HG03432 (cell line): Measurements from ENCODE around the gene AGPAT4.
"Not testable (repeated sequence)": the region's sequence is repeated elsewhere in the genome, so short reads cannot be mapped to it uniquely, and the experiment has no call there.

ENCODE experiments used
- ATAC-seq: cut with Tn5 transposase; IDR thresholded peaks from one replicate; pipeline ENCODE4 v1.9.1; 2021; ENCODE audit warnings: mild to moderate bottlenecking, moderate library complexity; ENCODE audit not compliant: unreplicated experiment

AGPAT4 gene

GRCh38 chr6:161228921-161229591 is 44.8 kb downstream of the AGPAT4 start:
- peak; percentile 74 for ATAC-seq

- no peak for ATAC-seq
Observed at GRCh38 chr6:161228096-161228495, 45.8 kb downstream of the AGPAT4 start.

GRCh38 chr6:161227004-161227960 is 46.6 kb downstream of the AGPAT4 start:
- ATAC-seq = no peak

- ATAC-seq = peak; percentile 48
Observed at GRCh38 chr6:161226009-161226964, 47.6 kb downstream of the AGPAT4 start.

- no peak for ATAC-seq
Observed at GRCh38 chr6:161225681-161226008, 48.2 kb downstream of the AGPAT4 start.

GRCh38 chr6:161224951-161225680 is 48.7 kb downstream of the AGPAT4 start:
- ATAC-seq = not testable (repeated sequence)

- ATAC-seq = no peak
Observed at GRCh38 chr6:161223646-161224045, 50.2 kb downstream of the AGPAT4 start.

- no peak for ATAC-seq
Observed at GRCh38 chr6:161222706-161223234, 51.1 kb downstream of the AGPAT4 start.

- no peak for ATAC-seq
Observed at GRCh38 chr6:161220346-161220745, 53.5 kb downstream of the AGPAT4 start.

GRCh38 chr6:161219680-161220079 is 54.2 kb downstream of the AGPAT4 start:
- ATAC-seq = no peak

GRCh38 chr6:161218222-161218621 is 55.6 kb downstream of the AGPAT4 start:
- no peak for ATAC-seq

- no peak for ATAC-seq
Observed at GRCh38 chr6:161217628-161218027, 56.2 kb downstream of the AGPAT4 start.

- ATAC-seq = no peak
Observed at GRCh38 chr6:161216616-161217205, 57.1 kb downstream of the AGPAT4 start.

GRCh38 chr6:161215876-161216615 is 57.8 kb downstream of the AGPAT4 start:
- ATAC-seq = no peak

- no peak for ATAC-seq
Observed at GRCh38 chr6:161215193-161215592, 58.7 kb downstream of the AGPAT4 start.

GRCh38 chr6:161214722-161215121 is 59.1 kb downstream of the AGPAT4 start:
- ATAC-seq = no peak

- no peak for ATAC-seq
Observed at GRCh38 chr6:161212902-161213301, 61.0 kb downstream of the AGPAT4 start.

- ATAC-seq = no peak
Observed at GRCh38 chr6:161211380-161212035, 62.4 kb downstream of the AGPAT4 start.
